ENCODE measurements around the gene EBF4. TPM values are rescaled to one million over a fixed set of nuclear protein-coding genes. Genes with fewer than 3 reads are reported as not detected.

The EBF4 gene
- total RNA-seq, 1 experiment from 2014 or later = 11.4 TPM

- POLR2A ChIA-PET = no interaction called here
- no peaks in the 10 kb centered on the region for H3K27me3 ChIP-seq (ENCODE audit: insufficient read depth, low read length)
Measured at GRCh38 chr20:2696646-2697045, 4.1 kb downstream of the EBF4 start.

More at GRCh38 chr20:2696646-2697045, 4.1 kb downstream of the EBF4 start:
- Histone ChIP-seq H2AFZ (ENCODE audit: low read depth, low read length, poor library complexity, severe bottlenecking) (no peak overlapping the region), H3K79me2 (ENCODE audit: insufficient read depth, low read length) (no peaks in the 10 kb centered on the region), H3K9me2 (ENCODE audit: insufficient read depth) (no peaks in the 10 kb centered on the region), H3K4me1 (ENCODE audit: control insufficient read depth in 1 of 2, insufficient read depth in 2 of 2, low read length in 2 of 2) (peaks cover 6 to 9% of the 10 kb centered on the region in 2 experiments; a peak in 2 of 4 replicates), H4K20me1 (ENCODE audit: insufficient read depth) (no peaks in the 10 kb centered on the region), H3K27ac (ENCODE audit: low read depth, low read length) (no peak overlapping the region), H3K9ac (ENCODE audit: low read length) (no peak overlapping the region), H3K9me3 (ENCODE audit: control insufficient read depth in 1 of 2, insufficient read depth in 1 of 2, low read depth in 1 of 2, low read length in 2 of 2) (no peaks in the 10 kb centered on the region), H3K4me2 (ENCODE audit: low read length) (no peak overlapping the region), H3K36me3 (ENCODE audit: control insufficient read depth in 1 of 2, insufficient read depth in 2 of 2, low read length in 2 of 2) (no peaks in the 10 kb centered on the region), H3K4me3 (replicated peaks in 1 of 2; ENCODE audit: low read depth in 1 of 2, low read length in 2 of 2) (no peak overlapping the region)
- no peak for ATAC-seq
- RAD21 ChIA-PET (ENCODE audit: low non-redundant PET in 1 of 2, low total read pairs in 2 of 2, uncharacterized antibody in 2 of 2, unreplicated experiment in 2 of 2) = interaction anchor here in 1 of 2 experiments (0.6 kb wide), 1 partner anchor 8 kb away, joined by 4 read pairs; no protein-coding TSS in a partner anchor
- DNase-seq (ENCODE audit: low read depth, low spot score) = no peak
- TF ChIP-seq EGR1 (IDR thresholded peaks at IDR 0.05; ENCODE audit: low read depth) = no peak
- TF ChIP-seq TCF7L2 (IDR thresholded peaks at IDR 0.05; ENCODE audit: borderline replicate concordance, extremely low read depth, insufficient read depth, insufficient read length) = no peak
- no peak for TF ChIP-seq ZBTB33 (IDR thresholded peaks at IDR 0.05; ENCODE audit: extremely low read depth, insufficient replicate concordance, low read length)
- no peak for TF ChIP-seq EZH2phosphoT487 (IDR thresholded peaks at IDR 0.05; ENCODE audit: borderline replicate concordance)
- TF ChIP-seq POLR2AphosphoS5 (IDR thresholded peaks at IDR 0.05; ENCODE audit: low read depth, low read length) = no peak
- no peak for TF ChIP-seq ATF3 (IDR thresholded peaks at IDR 0.05)
- CTCF ChIA-PET = no interaction called here
- BruUV-seq (replicated peaks) = no TSS peak
- intact Hi-C loops (cut with micrococcal nuclease) = no loop called here
